Smooth muscle cell (in vitro differentiated cells): ENCODE measurements around the gene GRAMD4. TPM values are rescaled to one million over a fixed set of nuclear protein-coding genes. Genes with fewer than 3 reads are reported as not detected.

Experiments used
- DNase-seq: peaks from one replicate; lab custom pipeline; 2025; ENCODE audit not compliant: unreplicated experiment; lab: John Stamatoyannopoulos, UW
- H2AFZ ChIP-seq: fragments of 200-600 bp; sonication (generic); 2 replicates; pipeline ENCODE4 v1.6.0; 2016; ENCODE audit warnings: antibody characterized with exemption, low read depth, mild to moderate bottlenecking
- H3F3A ChIP-seq: fragments of 200-600 bp; sonication (generic); 2 replicates; pipeline ENCODE4 v1.6.0; 2017; ENCODE audit warnings: antibody characterized with exemption, low read depth
- H3K27ac ChIP-seq: fragments of 200-600 bp; sonication (generic); 2 replicates; pipeline ENCODE4 v1.5.1; 2016; ENCODE audit warnings: low read depth, mild to moderate bottlenecking
- H3K27me3 ChIP-seq: fragments of 200-600 bp; sonication (generic); 2 replicates; pipeline ENCODE4 v1.6.1; 2016; ENCODE audit warnings: low read depth, mild to moderate bottlenecking
- H3K36me3 ChIP-seq: fragments of 200-600 bp; sonication (generic); 2 replicates; pipeline ENCODE4 v1.5.1; 2016; ENCODE audit warnings: low read depth
- H3K4me1 ChIP-seq: fragments of 200-600 bp; sonication (generic); 2 replicates; pipeline ENCODE4 v1.5.1; 2016; ENCODE audit warnings: low read depth
- H3K4me2 ChIP-seq: fragments of 200-600 bp; sonication (generic); 2 replicates; pipeline ENCODE4 v1.6.0; 2016; ENCODE audit warnings: mild to moderate bottlenecking
- H3K4me3 ChIP-seq: fragments of 200-600 bp; sonication (generic); 2 replicates; pipeline ENCODE4 v1.5.1; 2016; ENCODE audit warnings: mild to moderate bottlenecking
- H3K79me2 ChIP-seq: fragments of 200-600 bp; sonication (generic); 2 replicates; pipeline ENCODE4 v1.6.0; 2016; ENCODE audit warnings: low read depth, mild to moderate bottlenecking
- H3K9ac ChIP-seq: fragments of 200-600 bp; sonication (generic); 2 replicates; pipeline ENCODE4 v1.6.0; 2016; ENCODE audit warnings: low read depth
- H3K9me3 ChIP-seq: fragments of 200-600 bp; sonication (generic); replicated peaks from 2 replicates; pipeline ENCODE4 v1.5.1; 2016; ENCODE audit warnings: low read depth
- H4K20me1 ChIP-seq: fragments of 200-600 bp; sonication (generic); 2 replicates; pipeline ENCODE4 v1.6.0; 2016; ENCODE audit warnings: low read depth
- WGBS: methylation state at CpG from one replicate; pipeline ENCODE4 v1.1.7; 2016; ENCODE audit warnings: low lambda C conversion rate; 5-methylcytosine and 5-hydroxymethylcytosine counted together
- polyA plus RNA-seq: library from polyadenylated mRNA; unstranded; fragments of >200 nt; fragmentation: Nextera tagmentation; extraction: Ambion mirVana; gene quantifications from 2 replicates; pipeline ENCODE4 v1.2.1, GENCODE V29; 2016
- total RNA-seq: library from RNA; depleted of rRNA; stranded (reverse); fragments of >200 nt; gene quantifications from 2 replicates; pipeline ENCODE4 v1.2.3, GENCODE V29; 2014
- TF ChIP-seq, protein P1 (sequence below): fragments of 200-600 bp; sonication (generic); IDR thresholded peaks from 2 replicates; pipeline ENCODE4 v1.5.1; 2017; ENCODE audit warnings: borderline replicate concordance, mild to moderate bottlenecking, antibody characterized with exemption; ENCODE audit not compliant: insufficient read depth, poor library complexity, severe bottlenecking

The GRAMD4 gene
- total RNA-seq, result 7.5 and 16.6 TPM in 2 replicates
- polyA plus RNA-seq, result 14.5 and 15.5 TPM in 2 replicates

DNA sequence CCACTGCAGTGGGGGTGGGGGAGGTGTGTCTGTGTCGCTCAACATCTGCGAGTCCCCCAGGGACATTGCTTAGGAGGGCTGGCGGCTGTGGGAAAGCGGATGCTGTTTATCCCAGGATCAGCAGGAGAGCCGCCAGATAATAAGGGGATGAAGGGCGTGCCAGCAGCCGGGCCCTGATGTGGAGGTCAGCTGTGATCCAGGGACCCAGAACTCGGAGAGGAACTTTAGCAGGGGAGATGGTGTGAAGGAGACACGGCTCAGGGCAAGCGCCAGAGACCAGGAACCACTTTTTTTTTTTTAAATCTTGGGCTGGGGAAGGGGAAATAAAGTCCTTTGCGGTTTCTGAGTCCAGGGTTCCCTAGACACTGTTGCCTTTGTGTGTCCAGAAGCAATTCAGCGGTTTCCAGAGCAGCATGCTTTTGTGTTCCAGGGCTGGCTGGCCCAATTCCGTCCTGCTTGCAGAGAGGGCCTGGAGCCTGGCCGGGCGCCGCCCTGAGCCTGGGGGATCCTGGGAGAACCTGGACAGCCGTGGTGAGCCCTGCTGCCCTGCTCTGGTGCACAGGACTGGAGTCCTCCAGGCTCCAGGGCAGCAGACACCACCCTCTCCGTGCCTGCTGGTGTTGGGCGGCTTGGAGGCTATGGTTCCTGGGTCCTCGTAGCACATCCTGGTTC lies at the start of gene GRAMD4:
GRAMD4 (plus strand) TSS at position 557 of the 672 bp plus-strand sequence. CDS start 6,414 bp downstream, outside the sequence.
- no peak within 1 kb of the TSS for H3K9ac ChIP-seq
- no peak for DNase-seq

GRCh38 chr22:46571642-46572250 lies 48.4 kb upstream of the GRAMD4 start:
- no peak overlapping the region for H3K9ac ChIP-seq
- H3K4me2 ChIP-seq, result no peak overlapping the region
- H4K20me1 ChIP-seq, result no peaks in the 10 kb centered on the region
- H3F3A ChIP-seq, result peaks cover 3% of the 10 kb centered on the region
- WGBS, result 88% methylated on average over 7 of the region's 7 CpGs
- H3K27me3 ChIP-seq, result no peaks in the 10 kb centered on the region
- no peak overlapping the region for H2AFZ ChIP-seq
- H3K4me3 ChIP-seq, result no peak overlapping the region
- no peaks in the 10 kb centered on the region for H3K9me3 ChIP-seq
- no peak for DNase-seq
- TF ChIP-seq, protein P1, sequence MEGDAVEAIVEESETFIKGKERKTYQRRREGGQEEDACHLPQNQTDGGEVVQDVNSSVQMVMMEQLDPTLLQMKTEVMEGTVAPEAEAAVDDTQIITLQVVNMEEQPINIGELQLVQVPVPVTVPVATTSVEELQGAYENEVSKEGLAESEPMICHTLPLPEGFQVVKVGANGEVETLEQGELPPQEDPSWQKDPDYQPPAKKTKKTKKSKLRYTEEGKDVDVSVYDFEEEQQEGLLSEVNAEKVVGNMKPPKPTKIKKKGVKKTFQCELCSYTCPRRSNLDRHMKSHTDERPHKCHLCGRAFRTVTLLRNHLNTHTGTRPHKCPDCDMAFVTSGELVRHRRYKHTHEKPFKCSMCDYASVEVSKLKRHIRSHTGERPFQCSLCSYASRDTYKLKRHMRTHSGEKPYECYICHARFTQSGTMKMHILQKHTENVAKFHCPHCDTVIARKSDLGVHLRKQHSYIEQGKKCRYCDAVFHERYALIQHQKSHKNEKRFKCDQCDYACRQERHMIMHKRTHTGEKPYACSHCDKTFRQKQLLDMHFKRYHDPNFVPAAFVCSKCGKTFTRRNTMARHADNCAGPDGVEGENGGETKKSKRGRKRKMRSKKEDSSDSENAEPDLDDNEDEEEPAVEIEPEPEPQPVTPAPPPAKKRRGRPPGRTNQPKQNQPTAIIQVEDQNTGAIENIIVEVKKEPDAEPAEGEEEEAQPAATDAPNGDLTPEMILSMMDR, result no peak
- H3K79me2 ChIP-seq, result no peaks in the 10 kb centered on the region
- no peaks in the 10 kb centered on the region for H3K4me1 ChIP-seq
- no peak overlapping the region for H3K27ac ChIP-seq
- no peaks in the 10 kb centered on the region for H3K36me3 ChIP-seq

More for the DNA sequence above, at the start of gene GRAMD4:
- Histone ChIP-seq H3F3A (no peaks in the 10 kb centered on the region), H2AFZ (no peak within 1 kb of the TSS), H4K20me1 (peaks cover 47% of the 10 kb centered on the region), H3K4me2 (no peak within 1 kb of the TSS), H3K27ac (no peak within 1 kb of the TSS), H3K4me3 (no peak within 1 kb of the TSS), H3K4me1 (peaks cover 10% of the 10 kb centered on the region), H3K27me3 (no peaks in the 10 kb centered on the region), H3K36me3 (no peaks in the 10 kb centered on the region), H3K9me3 (no peaks in the 10 kb centered on the region), H3K79me2 (no peaks in the 10 kb centered on the region)
- WGBS, result 63% methylated on average over 20 of the region's 20 CpGs
- TF ChIP-seq, protein P1, result no peak

DNA sequence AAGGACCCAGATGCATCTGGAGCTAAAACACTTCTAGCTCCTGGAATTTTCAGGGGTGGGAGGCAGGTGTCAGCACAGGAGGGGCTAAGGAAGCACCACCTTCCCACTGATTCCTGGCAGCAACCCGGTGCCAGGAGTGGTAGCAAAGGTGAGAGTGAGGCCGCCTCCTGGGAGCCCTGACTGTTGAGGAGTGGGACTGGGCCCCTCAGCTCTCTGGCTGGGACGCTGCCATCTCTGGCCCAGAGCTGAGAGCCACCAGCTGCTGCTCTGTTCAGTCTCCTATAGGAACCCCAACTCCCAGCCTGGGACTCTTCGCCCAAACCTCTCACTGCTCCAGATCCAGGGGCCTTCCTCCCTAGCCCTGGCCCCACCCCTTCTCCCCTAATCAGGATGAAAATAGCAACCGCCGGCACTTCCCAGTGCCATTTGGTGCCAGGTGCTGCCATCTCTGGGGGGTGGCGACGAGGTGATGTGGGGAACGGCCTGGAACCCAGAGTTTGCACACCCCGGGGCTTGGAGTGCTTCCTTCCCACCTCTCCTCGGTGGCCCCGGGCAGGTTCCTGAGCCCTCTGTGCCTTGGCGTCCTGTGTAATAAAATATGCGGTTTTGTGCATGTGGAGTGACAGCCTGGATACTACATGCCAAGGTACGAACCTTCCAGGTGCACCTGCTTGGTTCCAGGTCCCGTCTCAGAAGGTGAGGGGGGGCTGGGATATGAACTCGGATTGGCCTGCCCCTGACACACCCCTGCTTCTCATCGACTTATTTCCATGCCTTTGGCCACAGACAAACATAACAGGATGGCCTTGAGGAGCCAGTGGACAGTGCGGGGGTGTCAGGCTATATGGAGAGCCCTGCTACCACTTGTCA lies 47.0 kb upstream of the GRAMD4 start:
- H3K4me1 ChIP-seq, result peaks cover 6% of the 10 kb centered on the region
- H3K27me3 ChIP-seq, result no peaks in the 10 kb centered on the region
- TF ChIP-seq, protein P1, result no peak
- no peak overlapping the region for H3K4me3 ChIP-seq
- H3K27ac ChIP-seq, result no peak overlapping the region
- peaks cover 3% of the 10 kb centered on the region for H3F3A ChIP-seq
- no peaks in the 10 kb centered on the region for H3K36me3 ChIP-seq
- no peak overlapping the region for H2AFZ ChIP-seq
- peaks cover 4% of the 10 kb centered on the region for H4K20me1 ChIP-seq
- H3K9me3 ChIP-seq, result no peaks in the 10 kb centered on the region
- DNase-seq, result no peak
- H3K79me2 ChIP-seq, result no peaks in the 10 kb centered on the region
- H3K4me2 ChIP-seq, result no peak overlapping the region
- H3K9ac ChIP-seq, result no peak overlapping the region
- 93% methylated on average over 19 of the region's 19 CpGs for WGBS
